CD14-positive monocyte (primary cell): ENCODE data around the gene ITGA4. TPM values are rescaled to one million over a fixed set of nuclear protein-coding genes. Genes with fewer than 3 reads are reported as not detected.

Experiments
- DNase-seq, 3 donors: peaks; one replicate each; pipeline ENCODE4 v3.0.0-alpha.2; 2011 to 2022
- H2AFZ ChIP-seq: 2 replicates; pipeline ENCODE4 v1.6.0; 2012; ENCODE audit warnings: mild to moderate bottlenecking, low read depth, low read length, inconsistent platforms; ENCODE audit not compliant: insufficient read depth, poor library complexity, severe bottlenecking
- H3K27ac ChIP-seq, 2 donors: 1 replicate in 1 of 2; 2 replicates in 1 of 2; pipeline ENCODE4 v1.5.1; 2012 to 2013; ENCODE audit warnings: low read length in 2 of 2, control low read depth in 1 of 2, inconsistent platforms in 1 of 2, low read depth in 1 of 2, mild to moderate bottlenecking in 1 of 2
- H3K27me3 ChIP-seq, 2 donors: one replicate each; pipeline versions ENCODE4 v1.6.0 to v1.6.1; 2011 to 2013; ENCODE audit warnings: low read length in 2 of 2; ENCODE audit not compliant: control insufficient read depth in 2 of 2, insufficient read depth in 2 of 2
- H3K36me3 ChIP-seq, 2 donors: replicated peaks in 1 of 2; 1 replicate in 1 of 2; 2 replicates in 1 of 2; pipeline versions ENCODE4 v1.5.1 to v1.6.1; 2012 to 2013; ENCODE audit warnings: low read length in 2 of 2, control low read depth in 1 of 2, inconsistent platforms in 1 of 2, mild to moderate bottlenecking in 1 of 2; ENCODE audit not compliant: insufficient read depth in 2 of 2, control insufficient read depth in 1 of 2
- H3K4me1 ChIP-seq, 2 donors: 1 replicate in 1 of 2; 2 replicates in 1 of 2; pipeline versions ENCODE4 v1.5.1 to v1.6.1; 2012 to 2013; ENCODE audit warnings: low read length in 2 of 2, control low read depth in 1 of 2, inconsistent platforms in 1 of 2, mild to moderate bottlenecking in 1 of 2, moderate library complexity in 1 of 2; ENCODE audit not compliant: insufficient read depth in 2 of 2, control insufficient read depth in 1 of 2
- H3K4me2 ChIP-seq: replicated peaks from 2 replicates; pipeline ENCODE3; 2012; ENCODE audit warnings: low read length, moderate library complexity, mild to moderate bottlenecking; ENCODE audit not compliant: poor library complexity, severe bottlenecking; ENCODE audit errors: extremely low read depth
- H3K4me3 ChIP-seq, 3 experiments: fragments of 200-600 bp in 1 of 3; sonication (generic) in 1 of 3; replicated peaks in 1 of 3; 1 replicate in 2 of 3; 2 replicates in 1 of 3; pipeline ENCODE4 v1.5.1; 2011 to 2013; ENCODE audit warnings: low read length in 3 of 3, mild to moderate bottlenecking in 3 of 3, control low read depth in 2 of 3, low read depth in 2 of 3, inconsistent platforms in 1 of 3, moderate library complexity in 1 of 3
- H3K79me2 ChIP-seq: 2 replicates; pipeline ENCODE4 v1.6.0; 2012; ENCODE audit warnings: mild to moderate bottlenecking, control low read depth, inconsistent platforms, low read length, moderate library complexity; ENCODE audit not compliant: insufficient read depth
- H3K9ac ChIP-seq: 2 replicates; pipeline ENCODE4 v1.6.0; 2017; ENCODE audit warnings: low read length, mild to moderate bottlenecking; ENCODE audit not compliant: insufficient read depth, poor library complexity, severe bottlenecking
- H3K9me3 ChIP-seq, 2 donors: replicated peaks in 1 of 2; 1 replicate in 1 of 2; 2 replicates in 1 of 2; pipeline versions ENCODE4 v1.5.1 to v1.6.1; 2012 to 2013; ENCODE audit warnings: low read length in 2 of 2, control low read depth in 1 of 2; ENCODE audit not compliant: control insufficient read depth in 1 of 2, insufficient read depth in 1 of 2
- H4K20me1 ChIP-seq: 2 replicates; pipeline ENCODE4 v1.6.0; 2012; ENCODE audit warnings: mild to moderate bottlenecking, low read length, control low read depth, moderate library complexity; ENCODE audit not compliant: insufficient read depth
- H3K27ac Mint-ChIP-seq, 7 donors: one replicate each; pipeline ENCODE4 v1.8.0; 2020; ENCODE audit warnings: mild to moderate bottlenecking in 7 of 7, mixed read lengths in 7 of 7, moderate library complexity in 6 of 7, inconsistent platforms in 2 of 7
- H3K27me3 Mint-ChIP-seq, 3 donors: one replicate each; pipeline ENCODE4 v1.8.0; 2021 to 2022; ENCODE audit warnings: low read depth in 3 of 3, mild to moderate bottlenecking in 3 of 3, mixed read lengths in 3 of 3, moderate library complexity in 3 of 3, inconsistent platforms in 1 of 3
- H3K36me3 Mint-ChIP-seq, 2 donors: one replicate each; pipeline ENCODE4 v1.8.0; 2020; ENCODE audit warnings: mixed read lengths in 2 of 2, inconsistent platforms in 1 of 2, mild to moderate bottlenecking in 1 of 2
- H3K4me1 Mint-ChIP-seq: one replicate; pipeline ENCODE4 v1.8.0; 2020; ENCODE audit warnings: mild to moderate bottlenecking, mixed read lengths
- H3K4me3 Mint-ChIP-seq, 2 donors: one replicate each; pipeline ENCODE4 v1.8.0; 2020; ENCODE audit warnings: mild to moderate bottlenecking in 2 of 2, mixed read lengths in 2 of 2, moderate library complexity in 1 of 2
- H3K9me3 Mint-ChIP-seq, 7 donors: one replicate each; pipeline ENCODE4 v1.8.0; 2020 to 2022; ENCODE audit warnings: mixed read lengths in 7 of 7, mild to moderate bottlenecking in 6 of 7, moderate library complexity in 6 of 7, inconsistent platforms in 2 of 7
- WGBS: methylation state at CpG from one replicate; pipeline ENCODE4 v1.1.5; 2013; ENCODE audit warnings: missing lambda C conversion rate; ENCODE audit not compliant: insufficient coverage; 5-methylcytosine and 5-hydroxymethylcytosine counted together
- intact Hi-C, 2 donors: fragments of 100-400 bp; cut with micrococcal nuclease; formaldehyde crosslinking; loops; one replicate each; pipeline versions ENCODE4 v1.15.0 to v1.15.1; 2023
- polyA plus RNA-seq, 3 donors: library from polyadenylated mRNA; depleted of rRNA in 1 of 3; unstranded in 2 of 3; stranded (reverse) in 1 of 3; fragments of 300-500 nt in 2 of 3; fragments of >200 nt in 1 of 3; fragmentation: Illumina TruSeq in 2 of 3; gene quantifications; 1 replicate in 2 of 3; 2 replicates in 1 of 3; pipeline ENCODE4 v1.2.3, GENCODE V29; 2012 to 2021
- TF ChIP-seq, protein P1 (sequence below): fragments of 200-600 bp; IDR thresholded peaks from one replicate; pipeline ENCODE4 v1.8.0; 2022; ENCODE audit warnings: antibody characterized with exemption, mild to moderate bottlenecking

ITGA4 gene
- polyA plus RNA-seq, 3 donors: 66.1 to 97.3 (median 84.1) TPM

DNA sequence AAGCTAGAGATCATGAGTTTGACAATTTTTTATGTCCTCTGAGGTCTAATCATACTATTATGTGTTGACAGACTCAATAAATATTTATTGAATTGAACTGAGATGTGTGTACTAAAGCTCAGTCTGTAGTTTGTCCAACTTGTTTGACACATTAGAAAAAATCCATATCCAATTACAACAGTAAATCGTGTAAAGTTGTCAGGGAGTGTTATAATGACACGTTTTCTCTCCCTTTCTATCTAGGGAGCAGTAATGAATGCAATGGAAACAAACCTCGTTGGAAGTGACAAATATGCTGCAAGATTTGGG lies 28.4 kb downstream of the ITGA4 start:
- no peak overlapping the region for H2AFZ ChIP-seq
- intact Hi-C loops: loop anchor here in 1 of 2 donors (10.0 kb wide), 1 partner anchor 49 kb away; no protein-coding TSS in a partner anchor
- no peak for DNase-seq
- whole genome bisulfite sequencing: 100% methylated on average over 1 of the region's 3 CpGs
- peaks cover 0 to 1% (median 0%) of the 10 kb centered on the region in 3 donors for H3K27me3 Mint-ChIP-seq
- H3K27me3 ChIP-seq: no peaks in the 10 kb centered on the region
- peaks cover 83 to 84% of the 10 kb centered on the region in 2 donors for H3K36me3 Mint-ChIP-seq
- H3K27ac ChIP-seq: no peak overlapping the region
- peaks cover 10% of the 10 kb centered on the region for H3K4me1 Mint-ChIP-seq
- TF ChIP-seq, protein P1, sequence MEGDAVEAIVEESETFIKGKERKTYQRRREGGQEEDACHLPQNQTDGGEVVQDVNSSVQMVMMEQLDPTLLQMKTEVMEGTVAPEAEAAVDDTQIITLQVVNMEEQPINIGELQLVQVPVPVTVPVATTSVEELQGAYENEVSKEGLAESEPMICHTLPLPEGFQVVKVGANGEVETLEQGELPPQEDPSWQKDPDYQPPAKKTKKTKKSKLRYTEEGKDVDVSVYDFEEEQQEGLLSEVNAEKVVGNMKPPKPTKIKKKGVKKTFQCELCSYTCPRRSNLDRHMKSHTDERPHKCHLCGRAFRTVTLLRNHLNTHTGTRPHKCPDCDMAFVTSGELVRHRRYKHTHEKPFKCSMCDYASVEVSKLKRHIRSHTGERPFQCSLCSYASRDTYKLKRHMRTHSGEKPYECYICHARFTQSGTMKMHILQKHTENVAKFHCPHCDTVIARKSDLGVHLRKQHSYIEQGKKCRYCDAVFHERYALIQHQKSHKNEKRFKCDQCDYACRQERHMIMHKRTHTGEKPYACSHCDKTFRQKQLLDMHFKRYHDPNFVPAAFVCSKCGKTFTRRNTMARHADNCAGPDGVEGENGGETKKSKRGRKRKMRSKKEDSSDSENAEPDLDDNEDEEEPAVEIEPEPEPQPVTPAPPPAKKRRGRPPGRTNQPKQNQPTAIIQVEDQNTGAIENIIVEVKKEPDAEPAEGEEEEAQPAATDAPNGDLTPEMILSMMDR: no peak
- no peaks in the 10 kb centered on the region for H3K9me3 ChIP-seq
- peaks cover 0 to 6% of the 10 kb centered on the region in 2 donors for H3K4me1 ChIP-seq
- no peak overlapping the region for H3K4me3 Mint-ChIP-seq
- no peak overlapping the region for H3K27ac Mint-ChIP-seq
- H3K79me2 ChIP-seq: no peaks in the 10 kb centered on the region
- H3K4me3 ChIP-seq: no peak overlapping the region
- peaks cover 86 to 97% of the 10 kb centered on the region in 2 donors for H3K36me3 ChIP-seq
- peaks cover 88% of the 10 kb centered on the region for H4K20me1 ChIP-seq
- no peak overlapping the region for H3K4me2 ChIP-seq
- H3K9me3 Mint-ChIP-seq: no peaks in the 10 kb centered on the region
- no peak overlapping the region for H3K9ac ChIP-seq

DNA sequence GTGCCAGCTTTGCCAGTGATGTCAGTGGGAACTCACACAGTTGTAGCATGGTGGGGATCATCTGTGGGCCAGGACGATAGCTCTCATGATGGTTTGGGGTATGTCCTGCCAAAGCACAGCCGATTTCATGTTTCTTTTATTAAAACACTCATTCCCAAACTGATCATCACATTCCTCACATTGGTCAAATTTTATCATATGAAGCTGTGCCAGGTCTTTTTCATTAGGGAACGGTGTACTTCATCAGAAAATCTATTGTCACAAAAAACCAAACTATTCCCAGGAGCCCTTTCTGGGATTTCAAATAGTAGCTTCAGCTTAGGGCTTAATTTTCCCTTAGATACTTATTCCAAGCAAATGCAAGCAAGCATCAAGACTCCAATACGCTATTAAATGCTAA lies 42.0 kb downstream of the ITGA4 start:
- intact Hi-C loops: loop anchor here in 1 of 2 donors (10.0 kb wide), 1 partner anchor 1256 kb away; no protein-coding TSS in a partner anchor
- no peaks in the 10 kb centered on the region for H3K79me2 ChIP-seq
- H3K36me3 Mint-ChIP-seq: peaks cover 39 to 58% of the 10 kb centered on the region in 2 donors

More for the DNA sequence above, 42.0 kb downstream of the ITGA4 start:
- H3K27me3 ChIP-seq: no peaks in the 10 kb centered on the region
- TF ChIP-seq, protein P1: no peak
- H3K9me3 ChIP-seq: no peaks in the 10 kb centered on the region
- H3K27ac Mint-ChIP-seq: no peak overlapping the region
- 100% methylated on average over 1 of the region's 4 CpGs for WGBS
- H3K27ac ChIP-seq: no peak overlapping the region
- no peaks in the 10 kb centered on the region for H3K27me3 Mint-ChIP-seq
- H3K4me1 Mint-ChIP-seq: no peaks in the 10 kb centered on the region
- H3K4me2 ChIP-seq: no peak overlapping the region
- no peaks in the 10 kb centered on the region for H3K9me3 Mint-ChIP-seq
- no peak overlapping the region for H3K4me3 ChIP-seq
- H3K4me3 Mint-ChIP-seq: no peak overlapping the region
- H3K4me1 ChIP-seq: no peaks in the 10 kb centered on the region
- no peak for DNase-seq
- no peak overlapping the region for H2AFZ ChIP-seq
- peaks cover 70% of the 10 kb centered on the region for H4K20me1 ChIP-seq
- no peak overlapping the region for H3K9ac ChIP-seq
- H3K36me3 ChIP-seq: peaks cover 85 to 92% of the 10 kb centered on the region in 2 donors
